Measurements from ENCODE around the gene AMPD2.
A peak's percentile ranks its signal among the peaks of the same experiment; 100 is the strongest.

AMPD2 gene

GRCh38 chr1:109619576-109620400 lies at the start of gene AMPD2, which contains the start of gene GNAT2:
AMPD2 (plus strand) TSS chr1:109619837; CDS start chr1:109621176, 1,339 bp downstream.
GNAT2 (minus strand) TSS chr1:109619616; CDS start chr1:109612870, 6,746 bp downstream.
- DNase-seq: peak; percentile 78 to 80

GRCh38 chr1:109570414-109570813 lies 49.2 kb upstream of the AMPD2 start:
- no peak for DNase-seq

- no peak for DNase-seq
Measured at GRCh38 chr1:109573785-109574184, 45.9 kb upstream of the AMPD2 start.

- DNase-seq: no peak
Measured at GRCh38 chr1:109578947-109579443, 40.6 kb upstream of the AMPD2 start.

- no peak for DNase-seq
Measured at GRCh38 chr1:109579491-109579890, 40.1 kb upstream of the AMPD2 start.

- DNase-seq: no peak
Measured at GRCh38 chr1:109582021-109582420, 37.6 kb upstream of the AMPD2 start.

GRCh38 chr1:109584766-109585165 lies 34.9 kb upstream of the AMPD2 start:
- DNase-seq: no peak

- no peak for DNase-seq
Measured at GRCh38 chr1:109586055-109586454, 33.6 kb upstream of the AMPD2 start.

- DNase-seq: no peak
Measured at GRCh38 chr1:109589177-109589576, 30.5 kb upstream of the AMPD2 start.

GRCh38 chr1:109589679-109590078 lies 30.0 kb upstream of the AMPD2 start:
- no peak for DNase-seq

- no peak for DNase-seq
Measured at GRCh38 chr1:109592916-109593315, 26.7 kb upstream of the AMPD2 start.

- DNase-seq: no peak
Measured at GRCh38 chr1:109595531-109595930, 24.1 kb upstream of the AMPD2 start.

GRCh38 chr1:109598156-109598555 lies 21.5 kb upstream of the AMPD2 start:
- no peak for DNase-seq

- DNase-seq: no peak
Measured at GRCh38 chr1:109598655-109599054, 21.0 kb upstream of the AMPD2 start.

GRCh38 chr1:109603229-109603628 lies 16.4 kb upstream of the AMPD2 start:
- DNase-seq: no peak

GRCh38 chr1:109605381-109605780 lies 14.3 kb upstream of the AMPD2 start:
- DNase-seq: no peak

- no peak for DNase-seq
Measured at GRCh38 chr1:109609881-109610280, 9.8 kb upstream of the AMPD2 start.

- no peak for DNase-seq
Measured at GRCh38 chr1:109610609-109611307, 8.9 kb upstream of the AMPD2 start.

GRCh38 chr1:109611308-109611990 lies 8.2 kb upstream of the AMPD2 start:
- no peak for DNase-seq

- DNase-seq: no peak
Measured at GRCh38 chr1:109613361-109614147, 6.1 kb upstream of the AMPD2 start.

- DNase-seq: no peak
Measured at GRCh38 chr1:109615879-109616278, 3.8 kb upstream of the AMPD2 start.

- no peak for DNase-seq
Measured at GRCh38 chr1:109616391-109616790, 3.2 kb upstream of the AMPD2 start.

Measured in activated CD4-positive, alpha-beta T cell treated with anti-CD3 and anti-CD28 coated beads, Interleukin-2, amount 50 U/mL, for 48 hours (primary cell).